Measurements from ENCODE around the gene EML6.

DNA sequence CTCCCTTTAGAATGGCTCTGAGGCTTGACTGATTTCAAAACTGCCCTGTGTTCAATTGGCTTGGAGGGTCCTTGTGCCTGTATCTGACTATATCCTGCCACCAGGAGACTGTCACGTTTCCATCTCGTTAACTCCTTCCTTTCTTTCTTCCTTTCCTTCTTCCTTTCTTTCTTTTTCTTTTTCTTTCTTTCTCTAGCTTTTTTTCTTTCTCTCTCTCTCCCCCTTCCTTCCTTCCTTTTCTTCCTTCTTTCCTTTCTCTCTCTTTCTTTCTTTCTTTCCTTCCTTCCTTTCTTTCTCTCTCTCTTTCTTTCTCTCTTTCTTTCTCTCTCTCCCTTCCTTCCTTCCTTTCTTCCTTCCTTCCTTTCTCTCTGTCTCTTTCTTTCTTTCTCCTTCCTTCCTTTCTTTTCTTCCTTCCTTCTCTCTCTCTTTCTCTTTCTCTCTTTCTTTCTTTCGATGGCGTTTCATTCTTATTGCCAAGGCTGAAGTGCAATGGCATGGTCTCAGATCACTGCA lies 38.1 kb upstream of the EML6 start:
- TF ChIP-seq EZH2 (IDR thresholded peaks at IDR 0.05; ENCODE audit: borderline replicate concordance, low read length) (no peak), CTCF (conservative IDR thresholded peaks at IDR 0.05 in 1 of 2, IDR thresholded peaks at IDR 0.05 in 1 of 2; ENCODE audit: extremely low read depth in 1 of 2, insufficient read depth in 1 of 2, low read depth in 1 of 2, low read length in 2 of 2) (no peak)
